GM19372 (cell line): Measurements from ENCODE around the gene ACOXL.
"Not testable (repeated sequence)": the region's sequence is repeated elsewhere in the genome, so short reads cannot be mapped to it uniquely, and the experiment has no call there.

Experiments used
- ATAC-seq: cut with Tn5 transposase; IDR thresholded peaks from one replicate; pipeline ENCODE4 v1.9.1; 2021; ENCODE audit warnings: mild to moderate bottlenecking, low read depth, moderate library complexity; ENCODE audit not compliant: unreplicated experiment

The ACOXL gene

DNA sequence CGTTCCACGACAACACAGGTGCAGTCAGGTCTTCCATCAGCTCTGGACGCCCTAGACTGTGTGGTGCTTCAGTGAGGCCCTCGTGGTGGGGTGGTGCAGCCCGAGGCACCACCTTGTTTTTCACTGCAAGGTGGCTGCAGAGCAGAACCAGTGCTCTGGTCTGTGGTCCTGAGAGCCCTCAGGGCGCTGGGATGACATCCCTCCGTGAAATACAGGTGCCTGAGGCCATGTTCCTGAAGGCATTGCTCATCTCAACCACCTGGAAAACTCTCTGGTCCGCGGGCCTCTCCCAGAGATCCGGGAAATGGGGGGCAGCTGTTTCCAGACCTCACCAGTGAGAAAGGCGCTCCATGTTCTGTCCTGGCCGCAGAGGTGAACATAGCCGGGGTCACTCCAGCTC is 119.2 kb downstream of the ACOXL start:
- ATAC-seq = no peak

GRCh38 chr2:110852051-110852450 is 119.7 kb downstream of the ACOXL start:
- ATAC-seq = no peak

- no peak for ATAC-seq
These were observed 120.3 kb downstream of the ACOXL start for GRCh38 chr2:110852541-110853263.

DNA sequence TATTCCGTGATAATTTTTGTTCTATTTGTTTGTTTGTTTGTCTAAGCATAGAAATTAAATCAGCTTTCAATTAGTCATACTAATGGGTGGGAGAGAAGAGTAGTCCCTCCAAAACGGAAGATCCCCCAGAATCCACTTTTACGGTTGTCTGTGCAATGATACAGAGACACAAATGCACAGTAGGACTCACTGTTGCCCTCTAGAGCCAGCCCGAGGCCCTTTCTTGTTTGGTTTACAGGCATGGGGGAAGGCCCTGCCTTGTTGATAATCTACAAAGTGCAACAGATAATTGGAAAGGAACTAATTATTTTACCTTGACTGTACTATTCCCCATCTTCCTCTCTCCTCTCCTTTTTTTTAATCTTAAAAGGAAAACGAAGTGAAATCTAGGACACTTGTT is 121.1 kb downstream of the ACOXL start:
- no peak for ATAC-seq

DNA sequence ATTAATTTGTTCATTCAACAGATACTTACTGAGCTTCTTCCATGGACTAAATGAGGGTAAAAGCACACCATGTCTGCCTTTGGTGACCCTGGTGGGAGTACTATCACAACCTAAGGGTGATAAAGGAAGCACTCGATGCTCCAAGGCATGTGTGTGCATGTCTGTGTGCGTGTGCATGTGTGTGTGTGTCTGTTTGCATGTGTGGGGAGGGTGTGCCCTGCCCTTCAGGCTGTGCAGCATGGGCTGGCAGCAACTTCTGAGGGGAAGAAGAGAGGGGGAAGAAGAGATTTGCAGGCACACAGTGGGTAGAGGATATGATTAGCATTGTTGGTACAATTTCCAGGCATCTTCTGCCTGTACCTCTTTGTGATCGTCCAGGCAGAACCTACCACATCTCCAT is 121.6 kb downstream of the ACOXL start:
- no peak for ATAC-seq

DNA sequence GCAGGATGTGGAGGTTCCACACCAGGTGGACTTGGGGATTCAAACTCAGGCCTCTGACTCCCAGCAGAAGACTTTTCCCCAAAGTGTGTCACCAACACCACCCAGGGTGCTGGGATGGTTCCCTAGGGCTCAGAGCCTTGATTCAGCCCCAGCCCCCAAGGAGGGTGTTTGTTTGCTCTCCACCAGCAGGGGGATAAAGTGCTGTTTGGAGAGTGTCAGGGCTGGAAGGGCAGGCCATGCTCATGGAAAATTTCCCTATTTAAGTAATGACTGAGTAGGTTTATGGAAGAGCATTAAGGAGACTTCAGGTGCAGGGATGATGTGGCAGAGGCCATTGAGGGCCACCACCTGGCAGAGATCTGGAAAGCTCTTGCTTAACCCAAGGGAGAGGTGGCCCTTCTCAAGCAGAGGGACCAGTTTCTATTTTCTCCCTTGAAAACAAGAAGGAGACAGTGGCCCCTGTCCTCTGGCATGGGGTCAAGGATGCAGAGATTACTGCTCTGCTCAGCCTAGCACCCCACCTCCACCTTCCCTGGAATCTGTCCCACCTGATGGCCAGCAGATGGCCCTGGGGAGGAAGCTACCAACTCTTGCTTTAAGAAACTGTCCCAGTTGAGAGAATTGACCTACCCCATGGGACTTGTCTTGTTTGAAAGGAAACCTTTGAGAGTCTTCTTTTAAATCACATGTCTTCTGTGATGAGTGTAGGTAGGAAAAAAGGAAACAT is 122.1 kb downstream of the ACOXL start:
- ATAC-seq = no peak

DNA sequence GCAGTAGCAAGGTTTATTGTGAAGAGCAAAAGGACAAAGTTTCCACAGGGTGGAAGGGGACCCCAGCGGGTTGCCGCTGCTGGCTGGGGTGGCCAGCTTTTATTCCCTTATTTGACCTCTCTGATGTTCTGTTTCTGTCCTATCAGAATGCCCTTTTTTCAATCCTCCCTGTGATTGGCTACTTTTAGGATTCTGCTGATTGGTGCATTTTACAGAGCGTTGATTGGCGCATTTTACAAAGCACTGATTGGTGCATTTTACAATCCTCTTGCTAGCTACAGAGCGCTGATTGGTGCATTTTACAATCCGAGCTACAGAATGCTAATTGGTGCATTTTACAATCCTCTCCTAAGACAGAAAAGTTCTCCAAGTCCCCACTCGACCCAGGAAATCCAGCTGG is 123.5 kb downstream of the ACOXL start:
- not testable (repeated sequence) for ATAC-seq

GRCh38 chr2:110858135-110858725 is 125.9 kb downstream of the ACOXL start:
- ATAC-seq = peak; percentile 77

DNA sequence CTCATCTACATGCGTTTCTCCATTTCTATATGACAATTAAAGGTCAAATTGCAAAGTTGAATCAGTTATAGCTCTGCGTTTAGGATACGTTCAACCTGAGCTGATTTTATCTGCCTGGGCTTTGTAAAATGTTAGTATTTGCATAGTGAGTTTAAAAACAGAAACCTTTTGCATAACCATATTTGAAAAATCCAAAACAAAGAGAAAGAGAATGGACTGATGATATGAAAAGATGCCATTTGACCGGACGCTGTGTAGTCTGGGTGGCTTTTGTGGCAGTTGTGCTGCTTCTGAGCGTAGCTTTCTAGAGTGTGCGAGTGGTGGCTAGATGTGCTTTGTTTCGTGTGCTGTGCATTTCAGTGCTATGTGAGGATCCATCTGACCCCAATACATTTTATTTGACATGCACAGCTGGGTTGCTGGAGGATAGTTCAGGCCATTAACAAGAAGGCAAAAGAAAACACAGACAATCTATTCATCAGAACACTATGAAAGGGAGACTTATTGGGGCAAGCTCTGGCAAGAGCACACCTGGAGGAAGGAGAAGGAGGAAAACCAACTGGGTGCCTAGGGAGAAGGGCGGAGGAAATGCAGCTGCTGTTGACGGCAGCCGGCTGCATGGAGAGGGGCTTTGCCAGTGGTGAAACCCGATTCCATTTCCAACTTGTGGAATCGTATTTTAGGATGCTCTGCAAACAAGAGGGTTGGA is 126.8 kb downstream of the ACOXL start:
- no peak for ATAC-seq

GRCh38 chr2:110860630-110861029 is 128.3 kb downstream of the ACOXL start:
- no peak for ATAC-seq

DNA sequence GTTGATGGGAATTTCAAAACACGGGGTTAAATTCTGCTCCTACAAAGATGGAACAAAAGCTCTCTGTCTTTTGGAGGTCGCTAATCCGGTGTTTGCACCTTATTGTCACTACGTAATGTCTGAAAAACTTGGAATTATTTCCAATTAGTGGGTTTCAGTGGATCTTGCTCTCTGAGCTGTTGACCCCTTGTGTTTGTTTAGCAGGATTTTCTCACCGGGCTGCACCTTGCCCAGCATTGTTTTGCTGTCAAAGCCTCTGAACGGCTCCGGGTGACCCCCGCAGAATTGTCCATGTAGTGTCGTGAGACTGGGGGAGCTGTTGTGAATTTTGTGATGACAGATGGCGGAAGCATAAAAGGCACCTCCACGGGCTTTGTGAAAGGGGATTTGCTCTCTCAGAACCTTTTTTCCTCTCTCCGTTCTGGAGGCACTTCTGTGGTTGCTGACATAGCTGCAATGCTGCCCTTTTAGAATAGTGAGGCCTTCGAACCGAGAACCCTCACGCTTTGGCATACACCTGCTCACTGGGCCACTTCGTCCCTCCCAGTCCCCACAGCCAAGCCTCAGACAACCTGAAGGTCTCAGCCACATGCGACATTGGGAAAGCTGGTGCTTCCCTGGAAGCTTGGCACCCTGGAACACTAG is 129.4 kb downstream of the ACOXL start:
- ATAC-seq = no peak

DNA sequence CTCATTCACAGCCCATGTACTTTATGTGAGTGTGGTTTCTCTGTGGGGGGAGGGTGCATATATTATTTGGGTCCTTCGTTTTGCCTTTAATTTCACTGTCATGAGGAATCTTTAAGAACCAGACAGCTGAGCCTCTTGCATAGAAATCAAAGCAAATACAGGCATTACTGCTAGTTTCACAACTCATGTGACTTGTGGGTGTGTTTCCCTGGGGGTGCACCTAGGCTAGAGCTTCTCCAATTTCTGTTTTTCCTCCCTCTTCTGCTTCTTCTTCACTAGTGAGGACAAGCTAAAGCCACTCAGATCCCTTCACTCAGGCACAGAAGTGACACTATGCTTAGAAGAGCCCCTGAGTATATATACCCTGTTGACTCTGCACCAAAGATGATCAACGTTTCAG is 131.4 kb downstream of the ACOXL start:
- no peak for ATAC-seq

GRCh38 chr2:110864176-110864575 is 131.8 kb downstream of the ACOXL start:
- no peak for ATAC-seq

DNA sequence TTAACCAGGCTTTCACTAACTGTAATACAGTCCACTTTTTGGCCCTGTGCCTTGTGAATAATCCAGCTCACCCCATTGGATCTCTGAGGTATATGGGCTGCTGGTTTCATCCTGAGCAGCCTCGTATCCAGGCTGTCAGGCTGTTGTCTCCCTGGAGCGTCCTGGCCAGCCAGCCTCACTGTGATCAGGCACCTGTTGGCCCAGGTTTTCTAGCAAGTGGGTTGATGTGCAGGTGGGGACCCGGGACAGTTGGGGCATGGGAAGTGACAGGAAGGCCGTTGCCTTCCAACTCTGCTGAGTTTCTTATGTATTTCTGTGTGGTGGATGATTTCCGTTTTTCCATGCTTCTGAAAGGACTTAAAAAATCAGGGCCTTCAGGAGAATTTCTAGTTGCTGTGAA is 132.4 kb downstream of the ACOXL start:
- no peak for ATAC-seq

DNA sequence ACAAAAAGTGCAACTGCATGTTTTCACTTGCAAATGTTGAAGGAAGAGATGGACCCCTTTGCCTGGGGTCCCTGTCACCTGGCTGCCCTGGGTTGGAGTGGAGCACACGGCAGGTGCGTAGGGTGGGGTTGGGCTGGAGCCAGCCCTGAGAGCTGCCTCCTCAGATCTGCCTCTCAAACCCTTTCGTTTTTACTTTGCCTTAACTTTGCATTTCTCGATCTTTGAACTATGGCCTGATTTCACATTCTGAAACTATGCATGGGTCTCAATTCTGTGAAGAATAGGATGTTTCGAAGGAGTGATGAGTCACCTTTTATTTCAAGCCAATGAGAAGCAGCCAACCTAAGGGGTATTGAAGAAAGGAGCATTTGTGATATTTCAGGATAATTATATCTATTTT is 132.8 kb downstream of the ACOXL start:
- peak; percentile 88 for ATAC-seq

DNA sequence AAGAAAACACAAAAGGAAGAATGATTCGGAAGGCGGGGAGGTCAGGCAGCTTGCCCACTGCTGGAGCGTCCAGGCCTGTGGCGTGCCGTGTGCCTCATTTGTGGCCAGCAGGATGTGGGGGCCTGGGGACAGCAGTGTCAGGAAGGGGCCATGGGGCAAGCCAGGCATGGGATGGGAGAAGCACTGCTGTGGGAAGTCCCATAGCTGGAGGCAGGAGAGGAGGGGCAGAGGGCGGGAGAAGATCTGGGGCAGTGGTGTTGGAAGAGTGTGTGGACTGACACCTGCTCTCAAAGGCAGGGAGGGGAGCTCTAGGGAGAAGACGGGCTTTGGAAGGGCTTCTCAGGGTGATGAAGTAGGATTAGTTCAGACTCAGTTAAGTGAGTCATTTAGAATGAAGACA is 133.7 kb downstream of the ACOXL start:
- no peak for ATAC-seq

DNA sequence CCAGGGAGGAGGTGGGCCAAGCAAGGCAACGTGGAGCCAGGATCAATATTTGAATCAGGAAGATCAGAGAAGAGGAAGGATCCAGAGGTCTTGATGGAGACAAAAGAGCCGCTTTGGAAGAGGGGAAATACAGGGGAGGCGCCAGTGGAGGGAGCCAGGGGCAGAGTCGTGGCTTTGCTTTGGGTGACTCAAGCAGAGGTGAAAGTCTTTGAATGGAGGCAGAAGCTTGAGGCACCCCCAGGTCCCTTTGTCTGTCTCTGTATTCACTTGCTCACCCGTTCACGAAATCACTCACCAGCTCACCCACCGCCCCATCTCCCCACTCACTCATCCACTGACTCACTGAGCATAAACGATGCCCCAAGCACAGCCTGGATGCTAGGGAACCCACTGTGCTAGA is 134.1 kb downstream of the ACOXL start:
- ATAC-seq = no peak

- no peak for ATAC-seq
These were observed 134.7 kb downstream of the ACOXL start for GRCh38 chr2:110867078-110867477.

DNA sequence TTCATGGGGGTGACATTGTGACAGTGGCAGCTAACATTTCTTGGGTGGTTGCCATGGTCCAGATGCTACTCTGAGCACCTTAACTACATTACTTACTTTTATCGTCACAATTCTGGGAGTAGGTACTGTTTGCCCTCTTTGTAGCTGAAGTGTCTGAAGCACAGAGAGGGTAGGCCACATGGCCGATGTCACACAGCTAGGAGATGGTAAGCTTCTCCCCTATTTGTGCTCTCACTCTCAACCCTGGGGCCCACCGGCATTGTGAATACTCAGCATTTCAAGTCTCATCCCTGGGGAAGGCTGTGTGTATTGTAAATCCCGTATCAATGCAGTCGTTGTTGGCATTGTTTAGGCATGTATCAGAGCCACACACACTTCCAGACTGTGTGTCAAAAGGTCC is 136.6 kb downstream of the ACOXL start:
- no peak for ATAC-seq
